Esophagus (tissue), 2 donors: ENCODE results near the gene VPS4B. TPM values are rescaled to one million over a fixed set of nuclear protein-coding genes. Genes with fewer than 3 reads are reported as not detected.
"Not testable (repeated sequence)": the region's sequence is repeated elsewhere in the genome, so short reads cannot be mapped to it uniquely, and the experiment has no call there.

Experiments
- H3K27ac ChIP-seq, 2 donors: one replicate each; pipeline ENCODE4 v1.5.1; 2013; ENCODE audit warnings: low read depth in 2 of 2, mild to moderate bottlenecking in 2 of 2, inconsistent platforms in 1 of 2, low read length in 1 of 2, moderate library complexity in 1 of 2
- H3K27me3 ChIP-seq, 2 donors: one replicate each; pipeline ENCODE4 v1.6.1; 2013; ENCODE audit warnings: low read length in 2 of 2, control low read depth in 1 of 2, mild to moderate bottlenecking in 1 of 2; ENCODE audit not compliant: insufficient read depth in 2 of 2, control insufficient read depth in 1 of 2
- H3K36me3 ChIP-seq, 2 donors: one replicate each; pipeline ENCODE4 v1.6.1; 2013; ENCODE audit warnings: low read length in 1 of 2; ENCODE audit not compliant: control insufficient read depth in 2 of 2, insufficient read depth in 2 of 2
- H3K4me1 ChIP-seq, 2 donors: one replicate each; pipeline ENCODE4 v1.6.1; 2013; ENCODE audit warnings: low read length in 1 of 2; ENCODE audit not compliant: control insufficient read depth in 2 of 2, insufficient read depth in 2 of 2
- H3K4me3 ChIP-seq, 2 donors: one replicate each; pipeline ENCODE4 v1.5.1; 2013; ENCODE audit warnings: low read length in 2 of 2, mild to moderate bottlenecking in 2 of 2, low read depth in 1 of 2, moderate library complexity in 1 of 2
- H3K9me3 ChIP-seq, 2 donors: one replicate each; pipeline ENCODE4 v1.6.1; 2013; ENCODE audit warnings: mild to moderate bottlenecking in 2 of 2, low read depth in 1 of 2, low read length in 1 of 2, moderate library complexity in 1 of 2; ENCODE audit not compliant: control insufficient read depth in 2 of 2, insufficient read depth in 1 of 2
- WGBS, 2 donors: extraction: QIAGEN DNeasy Blood & Tissue Kit; methylation state at CpG; one replicate each; pipeline ENCODE4 v1.1.7; 2013; 5-methylcytosine and 5-hydroxymethylcytosine counted together
- polyA plus RNA-seq, 2 donors: library from polyadenylated mRNA; stranded (reverse); fragments of 200-250 nt; gene quantifications; one replicate each; pipeline ENCODE4 v1.2.3, GENCODE V29; 2013
- donor health status: healthy with polysubstance abuse.
- donor health status: Bipolar disorder and iron deficiency.

The VPS4B gene
- polyA plus RNA-seq, 2 donors = 26.9 to 47.1 TPM

- Histone ChIP-seq H3K27me3 (no peaks in the 10 kb centered on the region), H3K4me3 (no peak overlapping the region), H3K36me3 (peaks cover 0 to 5% of the 10 kb centered on the region in 2 donors), H3K9me3 (no peaks in the 10 kb centered on the region), H3K4me1 (peaks cover 0 to 2% of the 10 kb centered on the region in 2 donors), H3K27ac (no peak overlapping the region)
- WGBS, 2 donors = 58 to 59% methylated on average over 2 of the region's 2 CpGs
Observed at GRCh38 chr18:63363951-63364350, 58.3 kb downstream of the VPS4B start.

DNA sequence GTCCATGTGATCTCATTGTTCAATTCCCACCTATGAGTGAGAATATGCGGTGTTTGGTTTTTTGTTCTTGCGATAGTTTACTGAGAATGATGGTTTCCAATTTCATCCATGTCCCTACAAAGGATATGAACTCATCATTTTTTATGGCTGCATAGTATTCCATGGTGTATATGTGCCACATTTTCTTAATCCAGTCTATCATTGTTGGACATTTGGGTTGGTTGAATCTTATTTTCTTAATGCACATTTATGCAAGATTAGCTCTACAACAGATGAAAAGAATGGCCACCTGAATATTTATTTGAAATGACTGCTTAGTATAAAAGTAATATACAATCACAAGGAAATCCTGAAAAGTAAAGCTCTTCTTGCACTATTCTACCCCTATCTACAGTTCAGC lies 58.9 kb downstream of the VPS4B start:
- H3K27ac ChIP-seq, H3K4me1 ChIP-seq, H3K36me3 ChIP-seq, H3K9me3 ChIP-seq, H3K27me3 ChIP-seq, H3K4me3 ChIP-seq: not testable (repeated sequence)
- WGBS, 2 donors = no CpG with 5 or more reads among the region's 2 CpGs

DNA sequence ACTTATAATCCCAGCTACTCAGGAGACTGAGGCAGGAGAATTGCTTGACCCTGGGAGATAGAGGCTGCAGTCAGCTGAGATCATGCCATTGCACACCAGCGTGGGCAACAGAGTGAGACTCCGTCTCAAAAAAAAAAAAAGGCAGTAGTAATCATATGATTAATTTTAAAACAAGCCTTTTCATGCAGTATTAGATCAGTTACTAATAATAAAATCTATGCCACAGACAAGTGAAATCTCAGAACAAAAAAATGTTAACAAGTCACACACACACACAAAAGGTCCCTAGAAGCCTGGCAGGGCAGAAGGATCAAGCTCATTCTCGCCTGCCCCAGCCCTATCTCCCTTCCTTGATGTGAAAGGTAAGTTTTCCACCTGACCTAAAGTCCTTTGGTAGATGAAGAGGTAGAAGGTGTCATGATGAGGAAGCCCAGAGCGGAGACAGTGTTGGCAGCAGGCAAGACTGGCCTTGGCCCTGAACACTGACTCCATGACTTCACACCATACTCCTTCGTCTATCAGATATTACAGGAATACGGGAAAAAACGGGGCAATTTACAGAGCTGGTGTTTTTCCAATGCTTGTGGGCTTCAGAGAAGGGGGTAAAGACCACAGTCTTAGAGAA lies 65.9 kb downstream of the VPS4B start:
- H3K4me3 ChIP-seq = no peak overlapping the region
- H3K27ac ChIP-seq = peak overlapping the region in 1 of 2 donors; percentile 30
- WGBS, 2 donors = 65 to 76% methylated on average over 7 of the region's 7 CpGs
- no peaks in the 10 kb centered on the region for H3K9me3 ChIP-seq
- H3K36me3 ChIP-seq = peaks cover 4 to 13% of the 10 kb centered on the region in 2 donors
- no peaks in the 10 kb centered on the region for H3K27me3 ChIP-seq
- H3K4me1 ChIP-seq = peaks cover 0 to 2% of the 10 kb centered on the region in 2 donors

DNA sequence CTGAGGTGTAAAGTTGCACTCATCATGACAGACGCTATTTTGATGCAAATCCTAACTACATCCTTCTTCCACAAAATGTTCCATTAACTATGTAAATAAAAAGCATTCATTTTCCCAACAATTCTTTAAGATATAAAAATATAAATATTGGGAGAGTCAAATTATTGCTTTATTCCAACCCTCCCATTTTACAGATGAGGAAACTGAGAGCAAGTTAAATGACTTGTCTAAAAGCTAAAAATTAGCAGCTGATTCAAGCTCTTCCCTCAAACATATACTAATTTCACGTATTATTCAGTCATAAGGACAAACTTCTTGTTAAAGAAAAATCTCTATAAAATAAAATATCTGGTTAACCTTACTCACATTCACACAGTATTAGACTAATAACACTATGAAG lies 72.0 kb downstream of the VPS4B start:
- Histone ChIP-seq H3K36me3 (peaks cover 11 to 20% of the 10 kb centered on the region in 2 donors), H3K4me3 (no peak overlapping the region), H3K27ac (no peak overlapping the region), H3K4me1 (peaks cover 3 to 7% of the 10 kb centered on the region in 2 donors), H3K27me3 (no peaks in the 10 kb centered on the region), H3K9me3 (no peaks in the 10 kb centered on the region)
- 48 to 49% methylated on average over 2 of the region's 2 CpGs for WGBS, 2 donors

- WGBS, 2 donors = 96% methylated on average over 7 of the region's 7 CpGs
- Histone ChIP-seq H3K4me3 (no peak overlapping the region), H3K36me3 (peaks cover 17 to 20% of the 10 kb centered on the region in 2 donors), H3K4me1 (peaks cover 3 to 9% of the 10 kb centered on the region in 2 donors), H3K27me3 (no peaks in the 10 kb centered on the region), H3K27ac (no peak overlapping the region), H3K9me3 (no peaks in the 10 kb centered on the region)
Observed at GRCh38 chr18:63348508-63349136, 73.7 kb downstream of the VPS4B start.

GRCh38 chr18:63346480-63347183 lies 75.6 kb downstream of the VPS4B start:
- H3K9me3 ChIP-seq = no peaks in the 10 kb centered on the region
- H3K27me3 ChIP-seq = no peaks in the 10 kb centered on the region
- peaks cover 3 to 9% of the 10 kb centered on the region in 2 donors for H3K4me1 ChIP-seq
- peak overlapping the region; percentile 92 to 96 for H3K27ac ChIP-seq
- H3K4me3 ChIP-seq = peak overlapping the region in 1 of 2 donors; percentile 29
- WGBS, 2 donors = 61 to 75% methylated on average over 7 of the region's 7 CpGs
- peaks cover 17 to 23% of the 10 kb centered on the region in 2 donors for H3K36me3 ChIP-seq

DNA sequence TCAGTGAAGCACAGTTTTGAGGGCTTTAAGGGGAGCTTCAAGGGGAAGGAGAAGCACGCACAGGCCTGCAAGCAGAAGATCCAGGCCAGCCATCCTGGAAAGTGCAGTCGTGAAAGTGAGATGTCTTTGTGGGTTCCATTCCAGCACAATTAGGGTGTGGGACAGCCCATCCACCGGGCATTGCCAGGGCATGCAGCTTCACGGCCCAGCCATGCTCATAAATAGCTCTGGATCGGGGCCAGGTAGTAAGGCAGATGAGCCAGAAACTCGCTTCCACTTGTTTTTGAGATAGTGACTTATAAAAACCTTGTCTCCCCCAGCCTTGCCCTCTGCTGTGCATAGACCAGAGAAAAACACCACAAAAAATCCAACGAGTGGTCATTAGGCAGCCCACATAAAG lies 76.2 kb downstream of the VPS4B start:
- Histone ChIP-seq H3K4me1 (peaks cover 3 to 9% of the 10 kb centered on the region in 2 donors), H3K27me3 (no peaks in the 10 kb centered on the region), H3K36me3 (peaks cover 17 to 23% of the 10 kb centered on the region in 2 donors), H3K27ac (peak overlapping the region; percentile 92 to 96), H3K9me3 (no peaks in the 10 kb centered on the region), H3K4me3 (peak overlapping the region in 1 of 2 donors; percentile 29)
- WGBS, 2 donors = 36 to 51% methylated on average over 7 of the region's 7 CpGs

GRCh38 chr18:63344918-63345317 lies 77.4 kb downstream of the VPS4B start:
- whole genome bisulfite sequencing, 2 donors = 66 to 70% methylated on average over 2 of the region's 2 CpGs
- Histone ChIP-seq H3K4me1 (peaks cover 3 to 9% of the 10 kb centered on the region in 2 donors), H3K9me3 (no peaks in the 10 kb centered on the region), H3K36me3 (peaks cover 13 to 23% of the 10 kb centered on the region in 2 donors), H3K27me3 (no peaks in the 10 kb centered on the region), H3K4me3 (no peak overlapping the region), H3K27ac (peak overlapping the region; percentile 92 to 96)

GRCh38 chr18:63344263-63344662 lies 78.0 kb downstream of the VPS4B start:
- Histone ChIP-seq H3K36me3 (peaks cover 13 to 23% of the 10 kb centered on the region in 2 donors), H3K4me1 (peaks cover 3 to 9% of the 10 kb centered on the region in 2 donors), H3K9me3 (no peaks in the 10 kb centered on the region), H3K27me3 (no peaks in the 10 kb centered on the region), H3K27ac (peak overlapping the region in 1 of 2 donors; percentile 96), H3K4me3 (no peak overlapping the region)
- 73 to 81% methylated on average over 5 of the region's 5 CpGs for WGBS, 2 donors
